HK-2 (cell line): ENCODE measurements around the gene HOATZ.

Source experiments
- DNase-seq: peaks from one replicate; pipeline ENCODE4 v3.0.0-alpha.2; 2018; ENCODE audit not compliant: unreplicated experiment

HOATZ gene

DNA sequence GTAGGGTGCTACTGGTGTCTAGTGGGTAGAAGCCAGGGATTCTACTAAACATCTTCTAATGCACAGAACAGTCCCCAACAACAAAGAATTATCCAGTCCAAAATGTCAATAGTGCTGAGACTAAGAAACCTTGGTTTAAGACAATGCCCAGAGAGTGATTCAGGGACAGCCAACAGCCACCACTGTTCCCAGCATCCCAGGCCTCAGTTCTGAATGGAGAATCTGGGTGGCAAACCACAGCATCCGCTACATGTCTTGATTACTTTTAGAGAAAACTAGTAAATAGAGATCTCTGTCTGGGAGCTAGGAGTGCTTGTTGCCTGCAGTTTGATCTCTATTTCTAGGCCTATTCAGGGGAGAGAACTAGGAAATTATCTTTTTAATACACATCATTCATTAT is 66.8 kb downstream of the HOATZ start:
- no peak for DNase-seq

DNA sequence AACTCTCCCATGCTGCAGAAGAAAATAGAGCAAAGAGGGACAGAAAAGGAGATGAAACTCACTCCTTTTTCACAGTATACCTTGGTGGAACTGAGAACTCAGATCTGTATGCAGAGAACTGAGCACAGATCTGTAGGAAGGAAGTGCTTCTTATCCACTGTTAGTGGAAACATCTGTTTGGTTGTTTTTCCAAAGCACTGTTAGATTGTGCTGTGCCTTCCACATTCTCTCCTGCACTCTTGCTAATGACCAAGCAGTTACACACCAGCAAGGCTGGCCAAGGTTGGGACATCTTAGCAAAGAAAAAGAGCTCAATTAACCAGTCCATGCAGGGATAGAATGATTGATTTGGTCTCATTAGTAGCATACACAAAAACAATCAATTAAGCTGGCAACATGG is 67.6 kb downstream of the HOATZ start:
- DNase-seq, result no peak

DNA sequence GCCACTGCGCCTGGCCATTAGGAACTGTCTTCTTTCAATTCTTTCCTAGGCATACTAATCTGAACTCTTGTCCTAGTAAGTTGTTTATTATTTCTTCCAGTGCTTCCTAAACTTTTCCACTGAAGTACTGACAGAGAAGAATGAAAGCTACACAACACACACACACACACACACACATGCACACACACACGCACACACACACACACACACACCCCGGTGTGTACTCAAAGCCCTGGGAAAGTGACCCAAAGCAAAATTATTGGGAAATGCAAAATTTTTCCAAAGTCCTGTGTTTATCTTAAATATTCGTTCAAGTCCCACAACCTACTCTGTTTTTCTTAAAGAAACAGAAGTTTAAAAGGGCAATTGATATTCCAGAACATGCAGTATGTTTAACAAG is 68.3 kb downstream of the HOATZ start:
- no peak for DNase-seq

GRCh38 chr11:111585371-111585770 is 70.8 kb downstream of the HOATZ start:
- DNase-seq, result no peak

GRCh38 chr11:111586388-111586831 is 71.8 kb downstream of the HOATZ start:
- no peak for DNase-seq
